ENCODE measurements around the gene PSENEN. TPM values are rescaled to one million over a fixed set of nuclear protein-coding genes. Genes with fewer than 3 reads are reported as not detected.

PSENEN gene
- total RNA-seq, 1 experiment from 2014 or later, result 42.9 TPM

- Histone ChIP-seq H3K79me2 (ENCODE audit: low read length) (peaks cover 15% of the 10 kb centered on the region), H3K9me3 (ENCODE audit: low read length) (no peaks in the 10 kb centered on the region), H3F3A (ENCODE audit: low read length, unreplicated experiment) (peaks cover 3% of the 10 kb centered on the region), H3K9ac (ENCODE audit: low read length) (peak overlapping the region; percentile 40; the same call in 1 of the 2 replicates), H3K27me3 (ENCODE audit: low read length) (no peaks in the 10 kb centered on the region), H3K9me2 (replicated peaks; ENCODE audit: low read length) (no peaks in the 10 kb centered on the region), H4K20me1 (ENCODE audit: low read length) (no peaks in the 10 kb centered on the region), H3K4me2 (ENCODE audit: low read length) (peak overlapping the region; percentile 88), H3K36me3 (ENCODE audit: low read depth, low read length) (no peaks in the 10 kb centered on the region), H2AFZ (ENCODE audit: low read length) (peak overlapping the region; percentile 72), H3K4me1 (ENCODE audit: insufficient read depth, low read length) (peaks cover 7% of the 10 kb centered on the region), H3K27ac (ENCODE audit: low read length) (0 out of 2 replicates have a peak overlapping the region, but pooled peaks have one; percentile 25), H3K4me3 (ENCODE audit: low read length) (peak overlapping the region; percentile 77)
- ATAC-seq (peak; percentile 16), DNase-seq (peak; percentile 29)
- ChIA-PET POLR2A (ENCODE audit: unreplicated experiment) (no interaction called here), CTCF (interaction anchor here (0.6 to 0.7 kb wide), 2 partner anchors 63 kb away, joined by 3 to 4 read pairs; no protein-coding TSS in a partner anchor)
- no peak for TF ChIP-seq EZH2 (IDR thresholded peaks at IDR 0.05; ENCODE audit: low read length, unreplicated experiment)
- no peak for TF ChIP-seq CTCF (conservative IDR thresholded peaks at IDR 0.05; ENCODE audit: low read depth, low read length)
- TF ChIP-seq EZH2phosphoT487 (IDR thresholded peaks at IDR 0.05; ENCODE audit: borderline replicate concordance, low read length), result no peak
- BruUV-seq (replicated peaks), result TSS peak; percentile 55
- intact Hi-C loops (cut with micrococcal nuclease), result no loop called here
Measured at GRCh38 chr19:35757231-35757748, 11.8 kb downstream of the PSENEN start.

GRCh38 chr19:35757749-35758608 lies 12.5 kb downstream of the PSENEN start, which contains the start of gene PROSER3:
PROSER3 (plus strand) TSS chr19:35758176; CDS start chr19:35758216, 40 bp downstream.
- Histone ChIP-seq H2AFZ (ENCODE audit: low read length) (peak within 1 kb of the TSS; percentile 80), H3K9me3 (ENCODE audit: low read length) (no peaks in the 10 kb centered on the region), H3K27ac (ENCODE audit: low read length) (peak within 1 kb of the TSS; percentile 60), H4K20me1 (ENCODE audit: low read length) (no peaks in the 10 kb centered on the region), H3K9ac (ENCODE audit: low read length) (peak within 1 kb of the TSS; percentile 81), H3K79me2 (ENCODE audit: low read length) (peaks cover 15% of the 10 kb centered on the region), H3K4me2 (ENCODE audit: low read length) (peak within 1 kb of the TSS; percentile 88), H3K27me3 (ENCODE audit: low read length) (no peaks in the 10 kb centered on the region), H3K4me3 (ENCODE audit: low read length) (peak within 1 kb of the TSS; percentile 77), H3F3A (ENCODE audit: low read length, unreplicated experiment) (peaks cover 3% of the 10 kb centered on the region), H3K36me3 (ENCODE audit: low read depth, low read length) (no peaks in the 10 kb centered on the region), H3K9me2 (replicated peaks; ENCODE audit: low read length) (no peaks in the 10 kb centered on the region), H3K4me1 (ENCODE audit: insufficient read depth, low read length) (peaks cover 7% of the 10 kb centered on the region)
- BruUV-seq (replicated peaks), result TSS peak; percentile 80
- TF ChIP-seq EZH2phosphoT487 (IDR thresholded peaks at IDR 0.05; ENCODE audit: borderline replicate concordance, low read length), result no peak
- ATAC-seq (peak; percentile 95), DNase-seq (peak; percentile 97)
- intact Hi-C loops (cut with micrococcal nuclease), result no loop called here
- POLR2A ChIA-PET (ENCODE audit: unreplicated experiment), result no interaction called here
- CTCF ChIA-PET, result interaction anchor here (0.6 to 0.7 kb wide), 2 partner anchors 62 to 63 kb away, joined by 3 to 4 read pairs; no protein-coding TSS in a partner anchor

GRCh38 chr19:35759697-35760096 lies 14.2 kb downstream of the PSENEN start:
- Histone ChIP-seq H3K4me1 (ENCODE audit: insufficient read depth, low read length) (peaks cover 7% of the 10 kb centered on the region), H3K27me3 (ENCODE audit: low read length) (no peaks in the 10 kb centered on the region), H3K27ac (ENCODE audit: low read length) (no peak overlapping the region), H3K9me2 (replicated peaks; ENCODE audit: low read length) (no peaks in the 10 kb centered on the region), H4K20me1 (ENCODE audit: low read length) (no peaks in the 10 kb centered on the region), H3K9me3 (ENCODE audit: low read length) (no peaks in the 10 kb centered on the region), H3K36me3 (ENCODE audit: low read depth, low read length) (no peaks in the 10 kb centered on the region), H2AFZ (ENCODE audit: low read length) (no peak overlapping the region), H3K9ac (ENCODE audit: low read length) (no peak overlapping the region), H3K4me3 (ENCODE audit: low read length) (no peak overlapping the region), H3K79me2 (ENCODE audit: low read length) (peaks cover 15% of the 10 kb centered on the region), H3K4me2 (ENCODE audit: low read length) (peak overlapping the region; percentile 77; the same call in 1 of the 2 replicates), H3F3A (ENCODE audit: low read length, unreplicated experiment) (peaks cover 3% of the 10 kb centered on the region)
- TF ChIP-seq CTCF (conservative IDR thresholded peaks at IDR 0.05; ENCODE audit: low read depth, low read length) (no peak), EZH2phosphoT487 (IDR thresholded peaks at IDR 0.05; ENCODE audit: borderline replicate concordance, low read length) (no peak), EZH2 (IDR thresholded peaks at IDR 0.05; ENCODE audit: low read length, unreplicated experiment) (no peak)
- ATAC-seq (no peak), DNase-seq (no peak)
- CTCF ChIA-PET, result no interaction called here
- POLR2A ChIA-PET (ENCODE audit: unreplicated experiment), result no interaction called here
- intact Hi-C loops (cut with micrococcal nuclease), result no loop called here
- BruUV-seq (replicated peaks), result no TSS peak
